Body of pancreas (tissue), 4 donors: ENCODE measurements around the gene INPP5B. TPM values are rescaled to one million over a fixed set of nuclear protein-coding genes. Genes with fewer than 3 reads are reported as not detected.

Experiments used
- ATAC-seq: fragments of 150-250 bp; one replicate; pipeline ENCODE4 v1.9.1; 2016
- DNase-seq, 4 donors: peaks; one replicate each; pipeline ENCODE4 v3.0.0-alpha.2; 2019
- H3K27ac ChIP-seq, 4 donors: fragments of 200-600 bp; sonication (generic); 1 replicate in 3 of 4; 2 replicates in 1 of 4; pipeline versions ENCODE4 v1.5.1 to v1.6.1; 2016 to 2019; ENCODE audit warnings: mild to moderate bottlenecking in 1 of 4, mixed read lengths in 1 of 4, moderate library complexity in 1 of 4
- H3K27me3 ChIP-seq, 2 donors: fragments of 200-600 bp; sonication (generic); one replicate each; pipeline ENCODE4 v1.6.0; 2016; ENCODE audit warnings: mild to moderate bottlenecking in 1 of 2
- H3K36me3 ChIP-seq, 2 donors: fragments of 200-600 bp; sonication (generic); replicated peaks in 1 of 2; 2 replicates each; pipeline ENCODE4 v1.5.1; 2016; ENCODE audit warnings: low read depth in 2 of 2; ENCODE audit not compliant: insufficient read depth in 1 of 2
- H3K4me1 ChIP-seq: fragments of 200-600 bp; sonication (generic); one replicate; pipeline ENCODE4 v1.6.0; 2016
- H3K4me3 ChIP-seq, 2 donors: fragments of 200-600 bp; sonication (generic); 1 replicate in 1 of 2; 2 replicates in 1 of 2; pipeline ENCODE4 v1.5.1; 2016 to 2019
- H3K9me3 ChIP-seq, 3 donors: fragments of 200-600 bp; sonication (generic); 1 replicate in 2 of 3; 2 replicates in 1 of 3; pipeline ENCODE4 v1.5.1; 2016
- POLR2A ChIP-seq, 3 donors: fragments of 450-650 bp; IDR thresholded peaks; one replicate each; pipeline ENCODE4 v1.6.1; 2016; ENCODE audit warnings: antibody characterized with exemption in 3 of 3, mild to moderate bottlenecking in 2 of 3
- WGBS, 2 donors: methylation state at CpG; one replicate each; pipeline ENCODE4 v1.1.5; 2017; 5-methylcytosine and 5-hydroxymethylcytosine counted together
- intact Hi-C: fragments of 100-400 bp; cut with DNase I; formaldehyde crosslinking; loops from one replicate; pipeline ENCODE4 v1.15.1; 2023
- total RNA-seq, 2 donors: library from RNA; depleted of rRNA; stranded (reverse); fragments of >200 nt; gene quantifications; one replicate each; pipeline ENCODE4 v1.1.0, GENCODE V29; 2016
- TF ChIP-seq, protein P1 (sequence below), 7 experiments: fragments of 450-650 bp in 4 of 7; fragments of 200-600 bp in 3 of 7; sonication (generic) in 3 of 7; IDR thresholded peaks; one replicate each; pipeline ENCODE4 v1.5.1; 2016 to 2019; ENCODE audit warnings: antibody characterized with exemption in 7 of 7

INPP5B gene
- total RNA-seq, 2 donors from 2014 or later, result 11.5 to 13.5 TPM

DNA sequence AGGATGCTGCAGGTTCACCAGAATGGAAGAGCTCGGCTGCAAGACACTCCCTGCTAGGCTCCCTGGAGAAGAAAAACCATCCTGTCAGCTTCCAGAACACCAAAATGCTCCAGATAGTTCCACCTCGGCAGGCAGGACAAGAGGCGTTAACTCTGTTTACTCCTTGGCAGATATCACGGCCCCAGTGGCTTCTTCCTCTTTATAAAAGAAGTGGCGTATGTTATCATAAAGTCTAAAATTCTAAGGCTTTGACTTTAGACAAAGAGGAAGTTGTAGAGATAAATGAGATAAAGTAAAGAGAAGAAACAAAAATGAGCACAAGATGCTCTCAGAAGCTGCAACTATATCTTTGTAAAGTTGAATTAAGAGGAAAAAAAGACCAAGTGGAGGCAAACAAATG is 63.2 kb downstream of the INPP5B start:
- 62 to 77% methylated on average over 4 to 5 of the region's 5 CpGs for WGBS, 2 donors
- no peak for ATAC-seq
- intact Hi-C loops, result no loop called here
- no peaks in the 10 kb centered on the region for H3K9me3 ChIP-seq
- H3K4me1 ChIP-seq, result no peaks in the 10 kb centered on the region
- H3K36me3 ChIP-seq, result peaks cover 18 to 36% of the 10 kb centered on the region in 2 donors
- H3K27ac ChIP-seq, result no peak overlapping the region
- H3K4me3 ChIP-seq, result no peak overlapping the region
- no peaks in the 10 kb centered on the region for H3K27me3 ChIP-seq
- TF ChIP-seq, protein P1, sequence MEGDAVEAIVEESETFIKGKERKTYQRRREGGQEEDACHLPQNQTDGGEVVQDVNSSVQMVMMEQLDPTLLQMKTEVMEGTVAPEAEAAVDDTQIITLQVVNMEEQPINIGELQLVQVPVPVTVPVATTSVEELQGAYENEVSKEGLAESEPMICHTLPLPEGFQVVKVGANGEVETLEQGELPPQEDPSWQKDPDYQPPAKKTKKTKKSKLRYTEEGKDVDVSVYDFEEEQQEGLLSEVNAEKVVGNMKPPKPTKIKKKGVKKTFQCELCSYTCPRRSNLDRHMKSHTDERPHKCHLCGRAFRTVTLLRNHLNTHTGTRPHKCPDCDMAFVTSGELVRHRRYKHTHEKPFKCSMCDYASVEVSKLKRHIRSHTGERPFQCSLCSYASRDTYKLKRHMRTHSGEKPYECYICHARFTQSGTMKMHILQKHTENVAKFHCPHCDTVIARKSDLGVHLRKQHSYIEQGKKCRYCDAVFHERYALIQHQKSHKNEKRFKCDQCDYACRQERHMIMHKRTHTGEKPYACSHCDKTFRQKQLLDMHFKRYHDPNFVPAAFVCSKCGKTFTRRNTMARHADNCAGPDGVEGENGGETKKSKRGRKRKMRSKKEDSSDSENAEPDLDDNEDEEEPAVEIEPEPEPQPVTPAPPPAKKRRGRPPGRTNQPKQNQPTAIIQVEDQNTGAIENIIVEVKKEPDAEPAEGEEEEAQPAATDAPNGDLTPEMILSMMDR (IDR thresholded peaks at IDR 0.05), result no peak
- TF ChIP-seq POLR2A (IDR thresholded peaks at IDR 0.05), result no peak
- no peak for DNase-seq

DNA sequence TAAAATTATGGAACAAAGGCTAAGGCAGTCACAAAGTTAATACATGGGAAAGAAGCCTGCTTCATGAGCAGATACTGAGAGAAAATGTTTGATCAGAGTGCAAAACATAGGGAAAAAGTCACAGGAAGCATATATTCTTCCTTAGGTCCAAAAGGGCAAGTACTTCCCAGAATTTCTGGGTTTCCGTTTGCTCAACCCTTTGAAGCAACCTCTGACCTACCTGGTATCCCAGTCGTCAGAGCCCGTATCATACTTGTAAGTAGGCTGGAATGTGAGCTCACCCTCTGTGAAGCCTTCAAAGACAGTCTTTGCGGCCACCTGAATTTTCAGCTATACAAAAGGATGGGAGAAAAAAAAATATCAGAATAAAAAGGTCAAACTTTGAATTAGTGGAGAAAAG is 67.0 kb downstream of the INPP5B start:
- Histone ChIP-seq H3K4me1 (no peaks in the 10 kb centered on the region), H3K36me3 (peaks cover 14 to 24% of the 10 kb centered on the region in 2 donors), H3K4me3 (no peak overlapping the region), H3K27me3 (no peaks in the 10 kb centered on the region), H3K27ac (no peak overlapping the region), H3K9me3 (no peaks in the 10 kb centered on the region)
- WGBS, 2 donors, result 93 to 94% methylated on average over 4 of the region's 4 CpGs
- DNase-seq, result no peak
- intact Hi-C loops, result no loop called here
- ATAC-seq, result no peak
- no peak for TF ChIP-seq POLR2A (IDR thresholded peaks at IDR 0.05)
- TF ChIP-seq, protein P1 (IDR thresholded peaks at IDR 0.05), result no peak

DNA sequence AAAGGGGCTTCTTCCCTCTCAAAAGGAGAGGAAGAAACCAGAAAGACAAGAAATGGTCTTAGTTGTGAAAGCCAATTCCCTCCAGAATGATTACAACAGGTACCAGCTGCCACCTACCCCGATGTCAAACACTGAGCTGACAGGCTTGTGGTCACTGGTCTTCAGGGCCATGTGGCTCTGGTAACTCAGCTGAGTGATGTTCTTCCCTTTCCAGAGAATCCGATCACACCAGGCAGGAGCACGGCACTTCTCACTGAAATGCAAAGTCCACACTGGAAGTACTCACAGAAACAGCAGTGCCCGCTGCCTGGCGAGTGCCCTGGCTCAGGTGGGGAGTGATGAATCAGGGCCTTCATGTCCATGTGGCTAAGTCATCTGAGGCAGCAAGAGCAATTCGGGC is 68.8 kb downstream of the INPP5B start:
- intact Hi-C loops, result no loop called here
- Histone ChIP-seq H3K27ac (no peak overlapping the region), H3K4me3 (no peak overlapping the region), H3K36me3 (peaks cover 5 to 32% of the 10 kb centered on the region in 2 donors), H3K9me3 (no peaks in the 10 kb centered on the region), H3K27me3 (no peaks in the 10 kb centered on the region), H3K4me1 (no peaks in the 10 kb centered on the region)
- ATAC-seq, result no peak
- no peak for DNase-seq
- 74 to 77% methylated on average over 4 to 6 of the region's 6 CpGs for WGBS, 2 donors
- no peak for TF ChIP-seq POLR2A (IDR thresholded peaks at IDR 0.05)
- TF ChIP-seq, protein P1 (IDR thresholded peaks at IDR 0.05), result no peak

DNA sequence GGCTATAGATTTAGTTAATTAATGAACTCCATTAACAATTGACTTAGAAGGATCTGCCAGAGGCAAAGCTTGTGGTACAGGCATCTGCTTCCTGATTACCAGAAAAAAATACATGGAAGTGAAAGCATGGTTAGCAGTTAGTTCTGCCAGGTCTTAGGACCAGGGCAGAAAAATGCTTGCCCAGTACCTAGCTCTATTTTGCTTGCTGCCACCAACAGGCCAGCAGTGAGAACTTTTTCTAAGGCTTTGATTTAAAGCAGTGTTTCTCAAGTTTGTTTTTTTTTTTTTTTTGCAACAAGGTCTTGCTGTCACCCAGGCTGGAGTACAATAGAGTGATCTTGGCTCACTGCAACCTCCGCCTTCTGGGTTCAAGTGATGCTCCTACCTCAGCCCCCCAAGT is 71.0 kb downstream of the INPP5B start:
- Histone ChIP-seq H3K4me3 (no peak overlapping the region), H3K4me1 (no peaks in the 10 kb centered on the region), H3K27me3 (no peaks in the 10 kb centered on the region), H3K27ac (no peak overlapping the region), H3K9me3 (no peaks in the 10 kb centered on the region), H3K36me3 (peaks cover 0 to 28% of the 10 kb centered on the region in 2 donors)
- DNase-seq (no peak), ATAC-seq (no peak)
- intact Hi-C loops, result no loop called here
- WGBS, 2 donors, result 92 to 100% methylated on average over 1 of the region's 1 CpG
- no peak for TF ChIP-seq POLR2A (IDR thresholded peaks at IDR 0.05)
- TF ChIP-seq, protein P1 (IDR thresholded peaks at IDR 0.05), result no peak

DNA sequence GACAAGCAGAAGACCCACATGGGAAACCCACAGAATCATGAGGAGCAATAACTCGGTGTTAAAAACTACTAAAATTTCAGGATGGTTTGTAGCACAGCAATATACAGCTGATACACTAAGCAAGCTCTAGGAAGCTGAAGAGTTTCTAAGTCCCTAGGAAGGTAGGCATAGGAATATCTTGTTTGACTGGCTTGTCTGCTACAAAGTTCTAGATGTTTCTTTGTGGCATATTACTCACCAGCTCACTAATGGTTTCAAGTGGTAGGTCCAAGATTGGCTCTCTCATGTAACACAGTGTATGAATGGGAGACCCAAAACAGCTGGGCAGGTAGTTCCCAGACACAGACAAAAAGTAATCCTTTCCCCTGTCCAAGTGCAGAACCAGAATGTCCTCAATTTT is 74.2 kb downstream of the INPP5B start:
- intact Hi-C loops, result no loop called here
- 100% methylated on average over 1 of the region's 1 CpG for WGBS, 2 donors
- Histone ChIP-seq H3K36me3 (peaks cover 0 to 29% of the 10 kb centered on the region in 2 donors), H3K27ac (no peak overlapping the region), H3K4me1 (no peaks in the 10 kb centered on the region), H3K9me3 (no peaks in the 10 kb centered on the region), H3K27me3 (no peaks in the 10 kb centered on the region), H3K4me3 (no peak overlapping the region)
- no peak for ATAC-seq
- TF ChIP-seq, protein P1 (IDR thresholded peaks at IDR 0.05), result no peak
- no peak for TF ChIP-seq POLR2A (IDR thresholded peaks at IDR 0.05)
- no peak for DNase-seq
